Endometrium (tissue), 2 donors: ENCODE measurements around the gene IGSF8.

ENCODE experiments used
- FAIRE-seq: peaks from 2 replicates; lab custom pipeline; 2012; peaks lifted over from hg19 to GRCh38; lab: Jason Lieb, UNC
- donor health status: control.
- donor health status: control.

Gene IGSF8, protein sequence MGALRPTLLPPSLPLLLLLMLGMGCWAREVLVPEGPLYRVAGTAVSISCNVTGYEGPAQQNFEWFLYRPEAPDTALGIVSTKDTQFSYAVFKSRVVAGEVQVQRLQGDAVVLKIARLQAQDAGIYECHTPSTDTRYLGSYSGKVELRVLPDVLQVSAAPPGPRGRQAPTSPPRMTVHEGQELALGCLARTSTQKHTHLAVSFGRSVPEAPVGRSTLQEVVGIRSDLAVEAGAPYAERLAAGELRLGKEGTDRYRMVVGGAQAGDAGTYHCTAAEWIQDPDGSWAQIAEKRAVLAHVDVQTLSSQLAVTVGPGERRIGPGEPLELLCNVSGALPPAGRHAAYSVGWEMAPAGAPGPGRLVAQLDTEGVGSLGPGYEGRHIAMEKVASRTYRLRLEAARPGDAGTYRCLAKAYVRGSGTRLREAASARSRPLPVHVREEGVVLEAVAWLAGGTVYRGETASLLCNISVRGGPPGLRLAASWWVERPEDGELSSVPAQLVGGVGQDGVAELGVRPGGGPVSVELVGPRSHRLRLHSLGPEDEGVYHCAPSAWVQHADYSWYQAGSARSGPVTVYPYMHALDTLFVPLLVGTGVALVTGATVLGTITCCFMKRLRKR

DNA sequence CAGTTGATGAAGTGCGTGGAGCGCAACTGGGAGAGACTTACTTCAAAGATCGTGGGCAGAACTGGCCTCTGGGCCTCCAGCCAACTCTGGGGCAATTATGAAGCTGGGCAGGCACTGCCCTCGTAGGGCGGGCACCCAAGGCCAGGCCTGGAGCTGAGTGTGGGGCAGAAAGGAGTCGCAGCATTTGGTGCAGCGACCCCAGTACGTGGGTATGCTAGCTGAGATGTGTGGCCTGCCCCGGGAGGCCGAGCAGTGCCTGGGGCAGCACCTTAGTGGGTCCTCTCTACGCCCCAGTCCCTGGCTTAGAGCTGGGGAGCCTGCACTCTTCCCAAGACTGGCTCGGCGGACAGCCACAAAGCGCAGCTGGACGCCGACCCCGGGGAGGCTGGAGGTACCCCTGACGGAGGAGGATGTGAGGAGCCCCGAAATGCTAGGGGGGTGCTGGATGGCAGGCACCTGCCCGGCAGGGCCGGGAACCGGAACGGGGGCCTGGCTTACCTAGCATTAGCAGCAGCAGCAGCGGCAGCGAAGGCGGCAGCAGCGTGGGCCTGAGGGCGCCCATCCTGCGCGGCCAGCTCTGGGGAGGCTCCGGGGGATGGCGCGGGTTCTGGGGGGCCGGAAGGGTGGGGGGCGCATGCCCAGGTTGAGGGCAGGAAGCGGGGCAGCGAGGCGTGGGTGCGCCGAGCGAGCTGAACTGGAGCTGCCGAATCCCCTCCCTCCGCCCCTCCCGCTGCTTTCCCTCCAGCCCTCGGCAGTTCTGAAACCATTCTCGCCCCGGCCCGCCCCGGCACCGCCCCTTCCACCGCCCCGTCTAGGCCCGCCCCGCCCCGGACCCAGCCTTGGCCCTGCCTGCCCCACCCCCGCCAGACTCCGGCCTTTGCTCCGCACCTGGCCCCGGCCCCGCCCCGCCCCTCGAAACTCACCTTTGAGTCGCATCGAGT lies at the start of gene IGSF8:
TSS of gene IGSF8 (minus strand) at position 709 of the 941 bp plus-strand sequence. CDS start at position 562, 147 bp downstream.
- no peak for FAIRE-seq

DNA sequence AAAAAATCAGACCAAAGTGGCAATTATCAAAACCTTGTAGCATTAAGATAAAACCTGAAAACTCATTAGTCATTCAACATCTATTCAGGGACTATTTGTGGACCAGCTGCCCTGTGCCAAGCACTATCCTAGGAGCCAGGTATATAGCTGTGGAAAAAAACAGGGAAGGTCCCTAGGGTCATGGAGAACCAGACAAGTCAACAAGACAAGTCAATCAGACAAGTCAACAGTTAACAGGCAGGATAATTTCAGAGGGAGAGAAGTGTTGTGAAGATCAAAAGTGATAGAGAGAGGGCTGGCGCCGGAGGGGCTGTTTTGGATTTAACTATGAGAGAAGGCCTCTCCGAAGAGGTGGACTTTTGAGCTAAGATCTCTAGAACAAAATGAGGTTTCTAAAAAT lies 49.7 kb upstream of the IGSF8 start:
- no peak for FAIRE-seq

DNA sequence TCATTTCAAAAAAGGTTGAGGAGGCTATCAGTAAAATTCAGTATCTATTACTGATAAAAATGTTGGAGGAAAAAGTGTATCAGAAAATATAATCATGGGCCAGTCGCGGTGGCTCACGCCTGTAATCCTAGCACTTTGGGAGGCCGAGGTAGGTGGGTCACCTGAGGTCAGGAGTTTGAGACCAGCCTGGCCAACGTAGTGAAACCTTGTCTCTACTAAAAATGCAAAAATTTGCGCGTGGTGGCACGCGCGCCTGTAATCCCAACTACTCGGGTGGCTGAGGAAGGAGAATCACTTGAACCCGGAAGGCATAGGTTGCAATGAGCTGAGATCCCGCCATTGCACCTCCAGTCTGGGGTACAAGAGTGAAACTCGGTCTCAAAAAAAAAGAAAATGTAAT lies 47.7 kb upstream of the IGSF8 start:
- no peak for FAIRE-seq

DNA sequence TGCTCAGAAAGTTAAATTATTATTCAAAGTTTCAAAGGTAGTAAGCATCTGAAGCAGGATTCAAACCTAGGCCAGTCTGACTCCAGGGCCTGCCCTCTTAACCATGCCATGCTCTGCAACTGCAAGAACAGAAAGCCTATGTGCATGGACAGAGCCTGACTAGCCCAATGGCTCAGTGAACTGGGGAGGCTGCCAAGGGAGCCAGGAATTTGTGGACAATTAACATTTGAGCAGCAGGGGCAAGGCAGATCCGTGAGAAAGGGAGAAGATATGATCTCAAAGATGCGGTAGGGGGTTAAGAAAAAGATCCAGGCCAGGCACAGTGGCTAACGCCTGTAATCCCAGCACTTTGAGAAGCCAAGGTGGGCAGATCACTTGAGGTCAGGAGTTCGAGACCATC lies 46.5 kb upstream of the IGSF8 start:
- no peak for FAIRE-seq

DNA sequence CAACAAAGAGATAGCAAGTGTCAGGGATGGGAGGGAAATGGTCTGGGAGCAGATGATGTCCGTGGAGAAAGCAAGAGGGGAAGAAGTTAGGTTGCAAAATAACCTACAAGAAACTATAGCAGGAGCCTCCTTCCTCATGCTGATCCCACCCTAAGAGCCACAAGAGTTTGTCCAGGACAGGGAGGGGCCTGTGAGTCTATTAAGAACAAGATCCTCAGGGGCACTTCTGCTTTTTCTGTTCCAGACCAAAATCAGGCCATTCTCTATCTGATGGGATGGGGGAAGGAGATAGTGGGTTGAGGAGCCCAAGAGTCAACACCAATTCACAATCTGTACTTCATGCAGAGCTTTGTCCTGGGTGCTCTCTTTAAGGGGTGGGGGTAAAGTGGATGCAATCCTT lies 45.3 kb upstream of the IGSF8 start:
- FAIRE-seq, result no peak

DNA sequence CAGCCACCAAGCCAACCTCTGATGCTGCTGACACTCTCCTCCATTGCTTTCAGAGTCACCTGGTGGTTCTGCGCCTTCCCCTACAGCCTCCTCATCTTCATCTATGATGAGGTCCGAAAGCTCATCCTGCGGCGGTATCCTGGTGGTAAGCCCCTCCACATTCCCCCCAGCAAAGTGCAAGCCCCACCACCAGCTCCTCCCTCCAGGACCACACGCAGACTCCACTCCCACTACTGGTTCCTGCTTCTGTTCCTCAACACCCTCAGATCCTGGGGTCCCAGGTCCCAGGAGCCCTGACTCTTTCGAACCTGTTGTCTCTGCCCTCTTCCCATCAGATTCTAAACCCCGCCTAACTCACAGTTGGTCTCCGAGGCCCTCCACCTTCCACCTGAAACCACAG lies 41.4 kb upstream of the IGSF8 start:
- no peak for FAIRE-seq

DNA sequence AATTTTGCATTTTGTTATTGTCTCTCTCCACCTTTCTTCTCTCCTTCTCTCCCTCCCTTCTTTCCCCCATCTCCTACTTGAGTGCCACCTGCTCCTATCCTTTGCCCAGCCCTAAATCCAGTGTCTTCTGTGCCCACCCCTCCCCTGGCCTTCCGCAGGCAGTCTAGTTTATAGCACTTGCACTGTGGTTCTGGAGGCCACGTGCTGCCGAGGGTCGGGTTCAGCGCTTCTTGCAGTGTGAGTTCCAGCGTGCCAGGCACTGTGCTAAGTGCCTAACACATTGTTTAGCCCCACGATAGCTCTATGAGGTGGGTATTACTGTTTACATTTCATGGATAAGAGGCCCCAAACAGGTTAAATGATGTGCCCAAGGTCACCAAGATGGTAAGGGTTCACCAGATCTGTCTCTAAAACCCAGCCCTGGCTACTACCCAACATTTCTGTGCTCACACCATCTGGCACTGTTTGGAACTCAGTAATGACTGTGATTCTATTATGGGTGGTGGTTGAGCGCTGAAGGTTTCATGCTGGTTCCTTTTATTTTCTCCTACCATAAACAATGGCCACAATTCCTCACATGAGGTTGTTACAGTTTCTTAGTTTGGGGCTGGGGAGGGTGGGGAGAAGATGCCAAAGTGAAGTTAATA lies 38.9 kb upstream of the IGSF8 start:
- no peak for FAIRE-seq

DNA sequence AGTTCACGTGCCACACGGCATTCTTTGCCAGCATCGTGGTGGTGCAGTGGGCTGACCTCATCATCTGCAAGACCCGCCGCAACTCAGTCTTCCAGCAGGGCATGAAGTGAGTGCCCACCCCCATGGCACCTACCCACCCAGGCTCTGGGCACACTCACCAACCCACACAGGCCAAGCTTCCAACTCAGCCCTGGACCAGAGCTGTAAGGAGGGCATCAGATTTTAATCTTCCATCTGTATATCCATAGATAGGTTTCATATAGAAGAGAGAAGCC lies 38.4 kb upstream of the IGSF8 start:
- FAIRE-seq, result no peak

DNA sequence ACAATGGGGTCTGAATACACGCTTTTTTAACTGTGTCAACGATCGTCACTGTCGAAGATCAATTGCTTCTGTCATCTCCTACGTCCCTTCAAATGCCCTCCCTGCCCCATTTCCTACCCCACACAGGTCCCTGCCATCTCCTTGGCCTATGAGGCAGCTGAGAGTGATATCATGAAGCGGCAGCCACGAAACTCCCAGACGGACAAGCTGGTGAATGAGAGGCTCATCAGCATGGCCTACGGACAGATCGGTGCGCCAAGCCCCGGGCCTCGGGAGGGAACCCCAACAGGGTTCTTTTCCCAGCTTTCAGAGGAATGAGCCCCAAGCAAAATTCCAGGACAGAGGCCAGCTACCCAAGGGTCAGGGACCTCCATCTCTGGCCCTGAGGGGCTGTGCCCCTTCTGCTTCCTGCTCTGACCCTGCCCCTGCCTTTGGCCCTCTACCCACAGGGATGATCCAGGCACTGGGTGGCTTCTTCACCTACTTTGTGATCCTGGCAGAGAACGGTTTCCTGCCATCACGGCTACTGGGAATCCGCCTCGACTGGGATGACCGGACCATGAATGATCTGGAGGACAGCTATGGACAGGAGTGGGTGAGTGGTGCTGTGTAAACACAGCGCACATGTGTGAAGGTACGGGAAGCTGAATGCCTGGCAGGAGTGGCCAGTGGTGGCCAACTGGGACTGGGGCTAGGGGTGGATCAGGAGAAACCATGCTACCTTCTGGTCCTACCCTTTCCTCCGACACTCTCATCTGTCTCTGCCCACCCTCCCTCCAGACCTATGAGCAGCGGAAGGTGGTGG lies 37.9 kb upstream of the IGSF8 start:
- no peak for FAIRE-seq

DNA sequence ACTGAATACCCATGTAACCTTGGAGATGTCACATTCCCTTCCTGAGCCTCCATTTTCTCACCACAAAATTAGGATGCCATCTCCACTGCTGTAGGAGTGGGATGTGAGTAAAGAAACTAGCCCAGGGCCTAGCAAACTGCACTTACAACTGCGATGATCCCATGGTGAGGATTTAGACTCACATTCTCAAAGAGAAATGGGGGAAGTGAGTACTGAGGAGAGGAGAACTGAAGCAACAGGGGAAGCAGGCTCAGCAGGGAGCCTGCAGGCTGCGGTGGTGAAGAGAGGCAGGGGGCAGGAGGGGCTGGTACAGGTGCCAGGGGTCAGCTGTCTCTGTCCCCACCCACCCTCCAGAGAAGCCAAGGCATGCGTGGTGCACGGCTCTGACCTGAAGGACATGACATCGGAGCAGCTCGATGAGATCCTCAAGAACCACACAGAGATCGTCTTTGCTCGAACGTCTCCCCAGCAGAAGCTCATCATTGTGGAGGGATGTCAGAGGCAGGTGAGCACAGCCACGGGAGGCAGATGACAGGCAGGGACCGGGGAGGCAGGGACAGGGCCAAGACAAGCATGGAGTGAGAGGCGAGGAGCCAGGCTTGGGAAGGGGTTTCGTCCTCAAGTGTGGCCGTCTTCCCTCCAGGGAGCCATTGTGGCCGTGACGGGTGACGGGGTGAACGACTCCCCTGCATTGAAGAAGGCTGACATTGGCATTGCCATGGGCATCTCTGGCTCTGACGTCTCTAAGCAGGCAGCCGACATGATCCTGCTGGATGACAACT lies 36.6 kb upstream of the IGSF8 start:
- no peak for FAIRE-seq

DNA sequence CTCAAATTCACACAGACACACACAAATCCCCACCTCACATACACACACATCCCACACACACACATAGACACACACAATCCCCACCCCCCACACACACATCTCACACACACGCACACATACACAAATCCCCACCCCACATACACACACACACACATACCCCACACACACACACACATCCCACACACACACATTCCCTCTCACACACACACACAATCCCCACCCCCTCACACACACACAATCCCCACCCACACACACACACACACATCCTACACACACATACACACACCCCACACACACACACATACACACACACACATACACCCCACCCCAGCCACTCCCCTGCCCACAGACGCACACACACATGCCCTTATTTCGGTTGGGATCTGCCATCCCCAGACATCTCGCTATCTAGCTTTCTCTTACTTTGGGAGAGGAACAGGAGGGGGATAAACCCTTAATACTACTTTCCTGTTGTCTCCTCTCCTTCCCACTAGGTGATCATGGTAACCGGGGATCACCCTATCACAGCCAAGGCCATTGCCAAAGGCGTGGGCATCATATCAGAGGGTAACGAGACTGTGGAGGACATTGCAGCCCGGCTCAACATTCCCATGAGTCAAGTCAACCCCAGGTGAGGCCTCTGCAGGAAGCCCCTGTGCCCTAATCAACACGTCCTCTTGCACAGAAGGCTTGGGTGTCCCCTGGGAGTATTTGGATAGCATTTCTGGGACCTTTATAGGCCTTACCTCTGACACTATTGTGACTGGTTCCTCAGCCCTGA lies 35.8 kb upstream of the IGSF8 start:
- FAIRE-seq, result no peak

DNA sequence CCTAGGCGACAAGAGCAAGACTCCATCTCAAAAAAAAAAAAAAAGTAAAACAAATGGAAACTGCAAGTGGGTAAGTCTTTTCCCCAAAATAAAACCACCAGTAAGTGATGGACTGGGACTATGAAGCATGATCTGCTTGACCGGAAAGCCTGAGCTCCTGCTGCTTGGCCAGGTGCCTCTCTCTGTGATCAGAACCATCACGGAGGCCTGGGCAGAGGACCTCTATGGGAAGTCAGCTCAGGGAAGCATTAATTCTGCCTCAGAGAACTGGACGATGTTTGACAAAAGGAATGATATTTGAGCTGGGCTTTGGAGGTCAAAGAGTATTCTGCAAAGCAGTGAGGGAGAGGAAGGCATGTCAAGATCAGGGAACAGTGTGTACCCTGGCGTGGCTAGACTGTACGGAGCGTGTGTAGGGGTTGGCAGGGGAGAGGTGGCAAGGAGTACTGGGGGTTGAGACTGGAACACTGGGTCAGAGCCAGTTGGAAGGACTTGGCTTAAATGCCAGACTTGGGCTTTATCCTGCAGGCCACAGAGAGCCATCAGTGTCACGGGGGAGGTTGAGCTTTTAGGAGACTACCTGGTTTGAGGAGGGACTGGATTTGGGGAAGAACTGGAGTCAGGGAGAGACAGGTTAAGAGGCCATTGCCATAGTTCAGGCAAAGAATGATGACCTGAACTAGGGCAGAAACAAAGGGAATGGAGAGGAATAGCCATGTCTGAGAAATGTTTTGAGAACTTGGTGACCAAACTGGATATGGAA lies 33.6 kb upstream of the IGSF8 start:
- no peak for FAIRE-seq

DNA sequence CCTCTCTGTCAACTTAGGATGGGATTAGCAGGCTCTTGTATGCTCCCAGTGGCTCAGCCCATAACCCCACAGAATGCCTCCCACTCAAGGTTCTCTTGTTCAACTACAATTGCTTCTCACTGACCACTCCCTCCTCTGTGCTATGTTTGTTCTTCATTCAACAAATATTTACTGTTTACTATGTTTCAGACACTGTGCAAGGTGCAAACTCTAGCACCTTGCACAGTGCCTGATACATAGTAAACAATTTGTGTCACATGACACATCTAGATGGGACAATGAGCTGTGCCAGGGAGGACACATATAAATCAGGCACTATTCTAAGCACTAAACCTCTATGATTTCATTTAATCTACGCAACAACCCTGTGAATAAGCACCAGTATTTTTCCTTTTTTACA lies 32.5 kb upstream of the IGSF8 start:
- FAIRE-seq, result no peak

DNA sequence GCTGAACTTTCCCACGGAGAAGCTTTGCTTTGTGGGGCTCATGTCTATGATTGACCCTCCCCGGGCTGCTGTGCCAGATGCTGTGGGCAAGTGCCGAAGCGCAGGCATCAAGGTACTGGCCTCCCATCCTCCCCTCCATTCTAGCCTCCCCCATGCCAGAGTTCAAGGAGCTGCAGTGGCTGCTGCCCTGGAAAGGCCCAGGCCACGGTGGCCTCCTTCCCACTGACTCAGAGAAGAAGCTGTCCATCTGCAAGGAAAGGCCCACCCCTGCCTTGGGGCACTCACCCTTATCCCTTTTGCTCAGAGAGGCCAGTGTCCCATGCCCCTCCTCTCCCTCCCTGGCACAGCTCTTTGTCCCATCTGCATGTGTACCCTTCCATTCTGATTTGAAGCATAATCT lies 32.1 kb upstream of the IGSF8 start:
- FAIRE-seq, result no peak

DNA sequence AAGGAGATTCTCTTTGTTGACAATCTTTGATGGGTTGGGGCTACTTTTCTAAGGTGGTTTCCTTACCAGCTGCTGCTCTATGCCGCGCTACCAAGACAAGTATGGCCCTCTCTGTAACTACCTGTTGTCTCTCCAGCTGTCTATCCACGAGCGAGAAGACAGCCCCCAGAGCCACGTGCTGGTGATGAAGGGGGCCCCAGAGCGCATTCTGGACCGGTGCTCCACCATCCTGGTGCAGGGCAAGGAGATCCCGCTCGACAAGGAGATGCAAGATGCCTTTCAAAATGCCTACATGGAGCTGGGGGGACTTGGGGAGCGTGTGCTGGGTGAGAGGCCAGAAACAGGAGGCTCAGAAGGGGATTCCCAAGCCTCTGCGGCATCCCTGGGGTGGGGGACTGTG lies 31.5 kb upstream of the IGSF8 start:
- no peak for FAIRE-seq

DNA sequence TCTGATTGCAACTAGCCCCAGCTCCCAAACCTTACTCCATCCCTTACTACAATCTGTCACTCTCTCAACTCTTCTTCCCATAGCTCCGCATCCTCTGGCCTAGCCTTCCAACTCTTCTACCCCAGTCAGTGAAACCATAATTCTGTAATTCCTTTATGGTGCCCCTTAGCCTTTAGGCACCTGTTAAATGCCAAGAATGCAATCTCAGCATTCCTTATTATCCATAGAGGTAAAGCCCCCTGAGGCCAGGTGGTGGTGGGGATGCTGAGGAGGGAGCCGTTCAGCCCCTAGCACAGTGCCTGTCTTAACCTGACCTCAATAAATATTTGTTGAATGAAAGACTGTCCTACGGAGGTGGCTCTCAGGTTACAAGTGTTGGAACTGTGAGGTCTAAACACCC lies 31.1 kb upstream of the IGSF8 start:
- FAIRE-seq, result no peak

DNA sequence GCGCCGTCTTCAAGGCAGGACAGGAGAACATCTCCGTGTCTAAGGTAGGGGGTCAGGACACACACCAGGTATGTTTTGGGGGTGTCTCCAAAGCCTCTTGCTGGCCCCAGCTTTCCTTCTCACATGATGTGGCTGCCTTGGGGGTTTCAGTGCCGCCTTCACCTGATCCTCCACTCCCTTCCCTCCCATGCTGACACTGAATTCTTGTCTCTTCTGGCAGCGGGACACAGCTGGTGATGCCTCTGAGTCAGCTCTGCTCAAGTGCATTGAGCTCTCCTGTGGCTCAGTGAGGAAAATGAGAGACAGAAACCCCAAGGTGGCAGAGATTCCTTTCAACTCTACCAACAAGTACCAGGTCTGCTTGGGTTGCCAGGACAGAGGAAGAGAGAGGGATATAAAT lies 30.6 kb upstream of the IGSF8 start:
- no peak for FAIRE-seq

DNA sequence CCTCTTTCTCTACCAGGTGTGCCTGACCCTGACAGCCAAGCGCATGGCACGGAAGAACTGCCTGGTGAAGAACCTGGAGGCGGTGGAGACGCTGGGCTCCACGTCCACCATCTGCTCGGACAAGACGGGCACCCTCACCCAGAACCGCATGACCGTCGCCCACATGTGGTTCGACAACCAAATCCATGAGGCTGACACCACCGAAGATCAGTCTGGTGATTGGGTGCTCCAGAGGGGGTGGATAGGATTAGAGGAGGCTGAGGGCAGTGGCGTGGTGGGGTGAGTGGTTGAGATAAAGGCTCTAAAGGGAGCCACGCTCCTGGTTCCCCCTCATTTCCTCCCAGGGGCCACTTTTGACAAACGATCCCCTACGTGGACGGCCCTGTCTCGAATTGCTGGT lies 30.2 kb upstream of the IGSF8 start:
- no peak for FAIRE-seq

DNA sequence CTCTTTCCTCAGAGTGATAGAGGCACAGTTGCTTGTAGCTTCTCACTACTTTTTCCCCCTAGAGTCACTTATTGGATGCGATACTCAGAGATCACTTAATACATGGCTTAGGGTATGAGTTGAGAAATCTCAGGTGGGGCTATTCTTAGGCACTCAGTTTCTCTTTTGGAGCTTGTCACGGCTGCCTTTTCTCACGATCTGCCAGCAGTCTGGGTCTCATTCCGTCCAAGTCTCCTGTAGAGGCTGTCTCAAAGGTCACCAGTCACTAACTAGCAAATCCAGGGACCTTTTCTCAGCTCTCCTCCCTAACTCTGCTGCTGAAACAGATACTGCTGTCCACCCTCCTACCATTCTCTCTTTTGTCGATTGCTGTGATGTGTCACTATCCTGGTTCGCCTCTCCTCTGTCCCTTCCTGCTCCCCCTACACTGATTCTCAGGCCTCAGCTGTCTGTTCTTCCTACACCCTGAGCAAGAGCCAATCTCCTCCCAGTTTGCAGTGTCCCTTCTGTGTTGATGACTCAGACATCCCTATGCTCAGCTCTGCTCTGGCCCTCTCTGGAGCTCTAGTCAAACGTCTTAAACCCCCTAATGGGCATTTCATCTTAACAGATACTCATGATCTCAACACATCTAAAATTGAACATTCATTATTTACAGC lies 29.6 kb upstream of the IGSF8 start:
- FAIRE-seq, result no peak
